ENCODE results near the gene ZG16B. TPM values are rescaled to one million over a fixed set of nuclear protein-coding genes. Genes with fewer than 3 reads are reported as not detected.

The ZG16B gene
- total RNA-seq, 3 donors from 2014 or later = 6.8 to 40.7 (median 24.3) TPM

DNA sequence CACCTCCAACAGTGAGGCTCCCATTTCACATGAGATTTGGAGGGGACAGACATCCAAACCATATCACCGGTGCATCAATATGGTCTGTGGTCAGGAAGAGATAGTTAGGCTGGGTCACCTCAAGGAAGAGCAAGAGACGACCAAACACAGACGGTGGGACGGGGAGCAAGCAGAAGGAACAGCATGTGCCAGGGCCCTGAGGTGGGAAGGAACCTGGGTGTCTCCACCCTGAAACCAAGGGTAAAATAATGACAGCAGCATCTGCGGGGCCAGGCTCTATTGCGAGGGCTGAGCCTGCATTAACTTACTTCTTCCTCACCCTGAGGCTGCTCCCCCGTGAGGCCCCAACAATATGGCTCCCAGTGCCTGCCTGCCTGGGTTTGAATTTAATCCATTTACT, 21.9 kb upstream of the ZG16B start:
- intact Hi-C loops (cut with DNase I, micrococcal nuclease) = no loop called here
- ATAC-seq (no peak), DNase-seq (peak in 2 of 3 donors; percentile 6 to 25)
- peaks cover 7% of the 10 kb centered on the region for H3K9me3 ChIP-seq
- no peaks in the 10 kb centered on the region for H3K36me3 ChIP-seq (ENCODE audit: low read depth)
- TF ChIP-seq, protein P1, sequence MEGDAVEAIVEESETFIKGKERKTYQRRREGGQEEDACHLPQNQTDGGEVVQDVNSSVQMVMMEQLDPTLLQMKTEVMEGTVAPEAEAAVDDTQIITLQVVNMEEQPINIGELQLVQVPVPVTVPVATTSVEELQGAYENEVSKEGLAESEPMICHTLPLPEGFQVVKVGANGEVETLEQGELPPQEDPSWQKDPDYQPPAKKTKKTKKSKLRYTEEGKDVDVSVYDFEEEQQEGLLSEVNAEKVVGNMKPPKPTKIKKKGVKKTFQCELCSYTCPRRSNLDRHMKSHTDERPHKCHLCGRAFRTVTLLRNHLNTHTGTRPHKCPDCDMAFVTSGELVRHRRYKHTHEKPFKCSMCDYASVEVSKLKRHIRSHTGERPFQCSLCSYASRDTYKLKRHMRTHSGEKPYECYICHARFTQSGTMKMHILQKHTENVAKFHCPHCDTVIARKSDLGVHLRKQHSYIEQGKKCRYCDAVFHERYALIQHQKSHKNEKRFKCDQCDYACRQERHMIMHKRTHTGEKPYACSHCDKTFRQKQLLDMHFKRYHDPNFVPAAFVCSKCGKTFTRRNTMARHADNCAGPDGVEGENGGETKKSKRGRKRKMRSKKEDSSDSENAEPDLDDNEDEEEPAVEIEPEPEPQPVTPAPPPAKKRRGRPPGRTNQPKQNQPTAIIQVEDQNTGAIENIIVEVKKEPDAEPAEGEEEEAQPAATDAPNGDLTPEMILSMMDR (IDR thresholded peaks at IDR 0.05) = no peak
- H3K4me3 ChIP-seq = no peak overlapping the region
- H3K4me1 ChIP-seq (ENCODE audit: low read depth) = no peaks in the 10 kb centered on the region

DNA sequence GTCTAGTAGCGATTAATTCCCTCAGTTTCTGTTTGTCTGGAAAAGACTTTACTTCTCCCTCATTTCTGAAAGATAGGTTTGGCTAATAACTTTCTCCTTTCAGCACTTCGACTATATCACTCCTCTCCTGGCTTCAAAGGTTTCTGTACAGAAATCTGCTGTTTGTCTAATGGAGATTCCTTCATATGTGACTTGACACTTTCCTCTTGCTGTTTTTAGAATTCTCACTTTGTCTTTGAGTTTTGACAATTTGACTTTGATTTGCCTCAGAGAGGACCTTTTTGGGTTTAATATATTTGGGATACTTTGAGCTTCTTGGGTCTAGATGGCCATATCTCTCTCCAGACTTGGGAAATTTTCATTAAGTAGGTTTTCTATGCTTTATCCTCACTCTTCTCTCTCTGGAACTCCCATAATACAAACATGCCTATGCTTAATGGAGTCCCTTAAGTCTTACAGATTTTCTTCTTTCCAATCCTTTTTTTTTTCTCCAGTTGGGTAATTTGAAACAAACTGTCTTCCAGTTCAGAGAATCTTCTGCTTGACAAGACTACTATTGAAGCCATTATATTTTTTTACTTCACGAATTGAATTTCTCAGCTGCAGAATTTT, 20.8 kb upstream of the ZG16B start:
- ATAC-seq = no peak
- intact Hi-C loops (cut with DNase I, micrococcal nuclease) = no loop called here
- DNase-seq = no peak
- H3K4me3 ChIP-seq = no peak overlapping the region
- no peaks in the 10 kb centered on the region for H3K36me3 ChIP-seq (ENCODE audit: low read depth)
- H3K9me3 ChIP-seq = no peaks in the 10 kb centered on the region
- TF ChIP-seq, protein P1 (IDR thresholded peaks at IDR 0.05) = no peak
- H3K4me1 ChIP-seq (ENCODE audit: low read depth) = no peaks in the 10 kb centered on the region

DNA sequence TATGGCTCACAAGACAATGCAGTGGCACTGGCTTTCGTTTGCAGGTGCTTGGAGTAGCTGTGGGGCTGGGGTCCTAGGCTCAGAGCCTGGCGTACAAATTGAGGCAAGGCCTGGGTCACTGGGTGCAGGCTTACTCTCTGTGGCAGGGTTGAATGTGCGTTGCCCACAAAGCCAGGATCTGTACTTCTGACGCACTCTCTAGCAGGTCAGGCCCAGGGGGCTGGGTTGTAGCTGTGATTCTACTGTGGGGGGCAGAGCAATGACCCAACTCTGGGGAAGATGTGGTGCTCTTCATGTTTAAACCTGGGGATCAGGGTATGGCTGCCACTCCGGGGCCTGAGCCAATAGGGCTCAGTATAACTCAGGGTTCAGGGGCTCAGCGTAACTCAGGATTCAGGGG, 19.5 kb upstream of the ZG16B start:
- Histone ChIP-seq H3K4me3 (no peak overlapping the region), H3K4me1 (ENCODE audit: low read depth) (no peaks in the 10 kb centered on the region), H3K9me3 (no peaks in the 10 kb centered on the region), H3K36me3 (ENCODE audit: low read depth) (no peaks in the 10 kb centered on the region)
- no peak for ATAC-seq
- TF ChIP-seq, protein P1 (IDR thresholded peaks at IDR 0.05) = no peak
- intact Hi-C loops (cut with DNase I, micrococcal nuclease) = no loop called here
- DNase-seq = peak in 1 of 3 donors; percentile 2

DNA sequence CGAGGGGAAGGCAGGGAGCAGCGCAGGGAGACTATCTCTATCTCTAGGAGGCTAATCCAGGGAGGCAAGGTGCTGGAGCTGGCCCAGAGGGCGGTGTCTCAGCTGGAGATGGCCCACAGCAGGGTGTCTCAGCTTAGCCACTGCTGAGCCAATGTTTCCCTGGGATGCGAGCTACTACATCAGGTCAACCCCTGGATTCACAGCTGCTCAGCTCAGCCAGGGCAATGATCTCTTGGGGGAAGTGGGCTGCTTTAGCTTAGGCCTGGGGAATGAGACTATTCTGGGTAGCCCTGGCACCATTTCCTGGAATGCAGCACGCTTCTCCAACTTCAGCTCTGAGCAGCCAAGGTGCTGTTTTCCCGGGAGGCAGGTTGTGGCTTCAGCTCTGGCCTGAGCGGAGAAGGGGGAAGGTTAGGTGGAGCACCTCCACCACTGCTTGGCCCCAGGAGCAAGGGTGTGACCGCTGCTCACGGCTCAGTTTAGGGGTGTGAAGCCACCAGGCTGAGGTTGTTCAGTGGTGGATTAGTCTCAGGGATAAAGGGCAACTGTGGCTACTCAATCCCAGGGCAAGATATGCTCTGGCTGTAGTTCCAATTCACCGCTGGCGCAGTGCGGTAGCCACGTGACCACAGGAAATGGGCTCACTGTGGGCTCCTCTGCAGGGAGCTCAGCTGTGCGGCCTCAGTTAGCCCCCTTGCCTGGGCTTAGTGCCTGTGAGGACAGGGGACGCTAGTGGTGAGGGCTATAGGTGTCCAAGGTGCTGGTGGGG, 18.2 kb upstream of the ZG16B start:
- ATAC-seq (peak; percentile 27), DNase-seq (peak in 1 of 3 donors; percentile 16)
- TF ChIP-seq, protein P1 (IDR thresholded peaks at IDR 0.05) = no peak
- Histone ChIP-seq H3K4me1 (ENCODE audit: low read depth) (no peaks in the 10 kb centered on the region), H3K36me3 (ENCODE audit: low read depth) (no peaks in the 10 kb centered on the region), H3K4me3 (no peak overlapping the region), H3K9me3 (no peaks in the 10 kb centered on the region)
- intact Hi-C loops (cut with DNase I, micrococcal nuclease) = no loop called here

DNA sequence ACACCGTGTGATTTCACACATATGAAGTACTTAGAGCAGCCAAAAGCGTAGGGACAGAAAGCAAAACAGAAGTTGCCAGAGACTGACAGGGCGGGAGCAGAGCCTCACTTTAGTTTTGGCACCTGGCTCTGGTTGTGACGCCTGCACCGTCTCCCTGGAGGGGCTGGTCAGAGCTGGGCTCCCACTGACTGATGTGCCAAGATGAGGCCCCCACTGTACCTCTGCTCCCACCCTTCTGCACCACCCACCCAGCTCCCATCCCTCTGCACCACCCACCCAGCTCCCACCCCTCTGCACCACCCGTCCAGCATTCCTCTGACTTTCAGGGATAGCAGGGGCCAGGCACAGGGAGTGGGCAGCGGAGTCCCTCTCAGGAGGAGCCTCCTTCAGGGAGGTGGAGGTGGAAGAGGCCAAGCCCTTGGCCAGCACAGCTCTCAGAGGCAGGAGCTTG, 16.3 kb upstream of the ZG16B start:
- intact Hi-C loops (cut with DNase I, micrococcal nuclease) = no loop called here
- H3K4me1 ChIP-seq (ENCODE audit: low read depth) = no peaks in the 10 kb centered on the region
- H3K36me3 ChIP-seq (ENCODE audit: low read depth) = no peaks in the 10 kb centered on the region
- no peaks in the 10 kb centered on the region for H3K9me3 ChIP-seq
- DNase-seq (peak in 1 of 3 donors; percentile 6), ATAC-seq (no peak)
- TF ChIP-seq, protein P1 (IDR thresholded peaks at IDR 0.05) = no peak
- no peak overlapping the region for H3K4me3 ChIP-seq
